NCI-H748 (cell line): ENCODE data around the gene RAD51B.

ENCODE experiments used
- DNase-seq: peaks from one replicate; lab custom pipeline; 2025; ENCODE audit not compliant: unreplicated experiment; lab: John Stamatoyannopoulos, UW

RAD51B gene

DNA sequence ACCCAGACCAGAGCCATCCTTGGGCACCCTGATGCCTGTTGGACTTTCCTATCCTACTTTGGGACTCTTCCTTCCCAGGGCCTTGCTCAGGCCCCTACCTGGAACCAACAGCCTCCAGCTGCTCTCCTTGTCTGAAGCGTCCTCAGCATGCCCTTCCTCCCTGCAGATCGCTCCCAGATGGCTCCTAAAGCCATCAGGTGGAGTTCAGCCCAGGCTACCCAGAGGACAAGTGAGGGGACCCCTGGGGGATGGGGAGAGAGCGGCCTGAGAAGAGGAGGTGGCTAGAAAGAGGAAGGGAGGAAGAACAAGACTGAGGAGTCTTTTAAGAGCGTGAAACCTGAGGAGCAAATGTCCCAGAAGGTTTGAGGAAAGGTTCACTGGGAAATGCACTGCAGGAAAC lies 736.7 kb downstream of the RAD51B start:
- DNase-seq = no peak

GRCh38 chr14:68557648-68558047 lies 738.1 kb downstream of the RAD51B start:
- no peak for DNase-seq

DNA sequence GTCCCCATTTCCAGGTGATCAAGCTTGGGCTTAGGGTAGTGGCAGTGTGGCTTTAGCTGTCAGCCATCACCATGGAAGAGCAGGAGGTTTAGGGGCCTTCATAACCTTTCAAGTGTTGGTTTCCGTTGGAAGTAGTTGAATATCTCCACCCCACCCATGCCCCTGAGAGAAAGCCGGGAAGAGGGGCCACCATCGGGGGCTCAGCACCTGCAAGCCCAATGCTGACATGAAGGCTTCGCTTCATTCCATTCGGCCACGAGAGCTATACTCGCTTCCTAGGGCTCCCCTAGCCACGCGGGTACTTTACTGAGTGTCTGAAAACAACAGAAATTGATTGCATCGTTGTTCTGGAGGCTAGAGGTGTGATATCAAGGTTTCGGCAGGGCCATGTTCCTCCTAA lies 738.5 kb downstream of the RAD51B start:
- DNase-seq = no peak

DNA sequence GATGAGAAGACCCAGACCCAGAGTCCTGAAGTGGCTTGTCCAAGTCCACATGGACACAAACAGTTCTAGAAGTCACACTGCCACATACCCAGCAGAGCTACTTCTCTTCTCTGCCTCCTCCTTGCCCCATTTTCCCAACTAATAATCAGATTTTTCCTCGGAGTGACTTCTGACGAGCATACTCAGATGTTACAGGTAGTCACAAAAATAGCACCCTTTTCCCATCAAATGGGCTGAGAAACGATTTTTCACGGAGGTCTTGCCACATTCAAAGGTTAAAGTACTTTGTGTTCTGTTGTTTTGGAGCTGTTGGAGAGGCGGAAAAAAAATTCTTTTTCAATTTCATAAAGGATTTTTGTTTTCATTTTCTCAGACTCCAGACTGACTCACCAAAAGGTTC lies 740.4 kb downstream of the RAD51B start:
- no peak for DNase-seq

GRCh38 chr14:68561531-68562007 lies 742.0 kb downstream of the RAD51B start:
- DNase-seq = no peak

- no peak for DNase-seq
Observed at GRCh38 chr14:68562911-68563250, 743.3 kb downstream of the RAD51B start.

- no peak for DNase-seq
Observed at GRCh38 chr14:68563251-68564131, 743.9 kb downstream of the RAD51B start.

GRCh38 chr14:68564191-68564825 lies 744.7 kb downstream of the RAD51B start:
- DNase-seq = no peak

DNA sequence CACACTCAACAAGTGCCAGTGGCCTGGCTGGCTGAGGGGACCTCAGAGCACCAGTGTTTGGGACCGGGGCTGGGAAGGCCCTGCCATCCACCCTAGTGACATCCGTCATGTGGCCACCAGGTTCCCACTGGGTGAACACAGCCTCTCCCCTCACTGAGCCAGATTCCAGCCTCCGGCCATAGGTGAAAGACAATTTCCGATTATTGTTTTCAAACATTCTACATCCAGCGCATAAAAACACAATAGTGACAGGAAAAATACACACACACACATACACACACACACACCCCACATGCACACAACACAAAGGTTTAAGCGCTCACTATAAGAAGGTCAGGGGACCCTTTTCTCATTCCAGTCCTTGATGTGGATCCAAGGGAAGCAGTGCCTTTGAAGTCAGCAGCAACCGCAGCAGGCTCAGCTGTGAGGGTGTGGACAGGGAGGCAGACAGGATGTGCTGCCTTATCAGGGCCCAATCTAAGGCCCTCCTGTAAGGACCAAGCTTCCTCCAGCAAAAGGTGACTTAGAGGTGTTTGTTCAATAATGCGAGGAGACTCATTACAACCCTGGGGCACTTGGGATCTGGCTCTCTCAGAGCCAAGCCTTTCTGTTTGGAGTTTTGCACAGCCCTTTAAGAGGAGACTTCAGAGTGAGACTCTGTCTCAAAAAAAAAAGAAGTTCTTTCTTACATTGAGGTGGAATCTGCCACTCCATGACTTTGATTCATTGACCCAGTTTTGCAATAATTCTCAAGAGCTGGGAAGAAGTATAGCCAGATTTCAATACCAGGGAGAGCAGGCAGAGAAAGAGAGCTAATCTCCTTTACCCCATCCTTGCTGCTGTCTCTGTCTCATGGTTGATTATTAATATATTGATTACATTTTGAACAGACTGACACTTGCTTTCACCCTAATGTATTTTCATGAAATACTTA lies 745.5 kb downstream of the RAD51B start:
- no peak for DNase-seq

- DNase-seq = no peak
Observed at GRCh38 chr14:68566075-68566474, 746.5 kb downstream of the RAD51B start.

- no peak for DNase-seq
Observed at GRCh38 chr14:68568907-68569897, 749.6 kb downstream of the RAD51B start.

DNA sequence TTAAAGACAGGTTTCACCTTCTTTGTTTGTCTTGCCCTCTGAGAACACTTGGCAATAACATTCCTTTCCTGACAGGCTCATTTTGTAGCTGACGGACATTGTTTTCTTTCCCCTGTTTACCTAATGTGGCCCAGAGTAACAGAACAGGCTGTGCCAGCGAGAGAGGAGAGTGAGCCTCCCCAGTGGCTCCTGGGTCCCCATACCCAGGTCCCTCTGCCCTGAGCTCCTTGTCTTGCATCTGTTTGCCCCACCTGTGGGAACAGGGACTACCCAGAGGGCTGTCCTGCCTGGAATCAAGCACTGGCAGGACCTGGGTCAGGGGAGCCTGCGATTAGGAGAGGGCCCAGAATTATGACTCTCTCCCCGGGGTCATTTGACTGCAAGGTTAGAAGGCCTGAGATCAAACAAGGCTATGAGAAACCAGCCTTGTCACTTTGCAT lies 750.4 kb downstream of the RAD51B start:
- DNase-seq = no peak

DNA sequence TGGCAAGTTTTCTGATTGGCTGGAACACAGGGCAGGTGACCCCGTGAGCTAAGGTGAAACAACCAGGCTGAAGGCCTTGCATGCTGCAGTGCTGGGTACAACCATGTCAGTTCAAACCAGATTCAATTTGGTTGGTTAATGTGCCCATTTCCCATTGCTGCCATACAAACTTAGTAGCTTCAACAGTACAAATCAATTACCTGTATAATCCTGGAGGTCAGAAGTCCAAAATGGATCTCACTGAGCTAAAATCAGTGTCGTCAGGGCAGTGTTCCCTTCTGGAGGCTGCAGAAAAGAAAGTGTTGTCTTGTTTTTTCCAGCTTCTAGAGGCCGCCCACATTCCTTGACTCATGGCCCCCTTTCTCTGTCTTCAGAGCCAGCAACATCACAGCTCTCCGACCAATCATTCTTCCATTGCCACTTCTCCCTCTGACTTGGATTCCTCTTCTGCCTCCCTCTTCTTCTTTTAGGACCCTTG lies 751.6 kb downstream of the RAD51B start:
- no peak for DNase-seq

DNA sequence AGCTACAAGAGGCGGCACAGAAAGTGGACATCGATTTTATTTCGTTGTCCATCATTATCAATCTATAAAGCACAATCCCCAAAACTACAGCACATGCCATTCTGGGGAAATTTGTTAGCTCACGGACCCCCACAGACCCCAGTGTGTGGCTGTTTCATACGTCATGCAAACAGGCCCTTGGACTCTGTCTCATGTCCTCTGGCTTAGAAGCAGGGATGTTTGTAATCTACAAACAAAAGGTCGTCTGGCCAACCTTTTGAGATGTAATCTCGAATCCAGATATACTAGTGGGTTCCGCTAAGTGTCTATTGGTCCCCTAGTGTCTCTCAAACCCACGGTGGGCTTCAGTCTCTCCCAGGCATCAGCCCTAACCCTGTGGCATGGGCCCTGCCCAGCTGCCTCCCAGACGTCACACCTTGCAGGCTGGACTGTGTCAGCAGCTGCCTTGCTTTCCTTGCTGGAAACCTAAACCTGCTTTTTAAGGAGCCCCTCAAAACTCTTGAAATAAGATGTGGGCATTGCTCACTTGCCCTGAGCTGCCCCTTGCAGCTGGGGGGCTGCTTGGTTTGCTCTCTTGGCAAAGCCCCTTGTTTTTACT lies 752.4 kb downstream of the RAD51B start:
- no peak for DNase-seq

- DNase-seq = no peak
Observed at GRCh38 chr14:68573126-68573525, 753.5 kb downstream of the RAD51B start.

DNA sequence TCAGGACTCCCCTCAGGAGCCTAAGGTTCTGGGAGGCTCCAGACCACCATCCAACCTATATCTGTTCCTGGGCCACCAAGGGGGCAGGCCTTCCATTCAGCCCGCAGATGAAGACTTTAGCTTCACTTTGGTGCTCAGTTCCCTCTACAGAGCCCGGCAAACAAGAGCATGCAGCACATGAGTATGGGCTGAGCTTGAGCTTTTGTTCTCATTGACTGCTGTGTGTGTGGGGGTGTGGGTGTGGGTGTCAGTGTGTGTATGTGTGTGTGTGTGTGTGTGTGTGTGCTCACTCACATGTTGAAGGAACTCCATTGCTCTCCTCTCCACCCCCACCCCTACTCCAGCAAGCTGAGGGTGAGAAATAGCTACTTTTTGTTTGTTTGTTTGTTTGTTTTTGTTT lies 754.1 kb downstream of the RAD51B start:
- DNase-seq = no peak

DNA sequence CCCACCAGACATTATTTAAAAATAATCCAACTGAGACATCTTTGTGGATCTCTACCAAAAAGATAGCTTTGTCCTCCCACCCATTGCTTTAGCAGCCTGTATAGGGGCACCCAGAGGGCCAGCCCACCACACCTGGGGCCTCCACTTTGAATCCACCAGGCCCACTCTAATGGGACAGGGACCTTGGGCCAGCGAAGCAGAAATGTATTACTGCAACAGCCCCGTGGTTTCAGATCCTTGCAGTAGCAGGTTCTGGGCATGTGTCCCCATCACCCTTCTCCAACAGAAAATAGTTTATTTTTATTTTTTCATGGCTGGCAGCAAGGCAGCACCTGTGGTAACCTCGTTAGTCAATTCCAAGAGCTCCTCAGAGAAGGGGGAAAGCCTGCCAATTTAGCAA lies 754.9 kb downstream of the RAD51B start:
- no peak for DNase-seq

- DNase-seq = no peak
Observed at GRCh38 chr14:68574906-68575305, 755.3 kb downstream of the RAD51B start.

DNA sequence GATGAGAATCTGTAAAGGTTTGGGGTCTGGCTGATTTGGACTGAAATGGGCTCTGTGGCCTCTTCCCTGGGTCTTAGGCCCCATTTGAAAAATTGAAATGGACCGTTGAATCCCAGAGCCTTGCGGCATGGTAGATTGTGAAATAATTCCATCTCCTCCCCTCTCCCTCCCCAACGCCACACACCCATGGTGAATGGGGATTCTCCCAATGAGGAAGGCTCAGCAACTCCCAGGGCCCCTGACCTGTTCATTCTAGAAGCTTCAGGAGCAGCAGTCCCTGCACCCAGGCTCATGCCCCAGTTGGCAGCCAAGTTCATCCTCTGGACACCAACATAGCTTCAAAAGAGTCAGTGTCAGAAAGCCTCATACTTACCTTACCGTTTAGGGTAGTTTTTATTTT lies 755.8 kb downstream of the RAD51B start:
- DNase-seq = no peak

DNA sequence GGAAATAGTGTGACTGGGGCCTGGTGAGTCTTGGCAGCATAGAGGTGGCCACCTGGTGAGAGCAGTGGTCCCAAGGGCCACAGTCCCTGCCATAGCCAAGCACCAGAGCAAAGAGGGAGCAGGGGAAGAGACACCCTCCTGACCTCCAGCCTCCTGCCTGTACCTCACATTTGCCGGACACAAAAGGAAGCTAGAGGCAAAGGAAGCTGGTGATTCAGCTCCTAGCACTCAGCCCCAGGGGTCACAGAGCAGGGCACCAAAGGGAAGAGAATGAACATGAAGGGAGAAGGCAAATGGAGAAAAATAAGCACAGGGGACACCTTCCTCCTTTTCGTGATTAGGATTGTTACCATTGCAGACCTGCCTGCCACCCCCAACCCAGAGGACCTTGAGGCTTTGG lies 756.5 kb downstream of the RAD51B start:
- DNase-seq = no peak
